Liver (tissue), 3 donors: ENCODE results near the gene STOM.

ENCODE experiments used
- CTCF ChIP-seq: fragments of 150-350 bp; IDR thresholded peaks from 2 replicates; pipeline ENCODE4 v1.5.1; 2017; ENCODE audit warnings: improper control_type of control experiment, low read depth, low read length; ENCODE audit not compliant: missing input control
- GABPA ChIP-seq, 2 donors: IDR thresholded peaks in 1 of 2; conservative IDR thresholded peaks in 1 of 2; 2 replicates each; pipeline ENCODE4 v1.6.1; 2016; ENCODE audit warnings: antibody characterized with exemption in 2 of 2, mild to moderate bottlenecking in 1 of 2, moderate library complexity in 1 of 2
- donor health status: healthy.
- donor health status: healthy.

GRCh38 chr9:121289772-121290370 lies 80.2 kb downstream of the STOM start:
- no peak for TF ChIP-seq GABPA (IDR thresholded peaks at IDR 0.05 in 1 of 2, conservative IDR thresholded peaks at IDR 0.05 in 1 of 2)
- TF ChIP-seq CTCF: no peak
